ENCODE data around the gene DCST2. TPM values are rescaled to one million over a fixed set of nuclear protein-coding genes. Genes with fewer than 3 reads are reported as not detected.
A peak's percentile ranks its signal among the peaks of the same experiment; 100 is the strongest.

The DCST2 gene
- polyA plus RNA-seq, 6 donors from 2014 or later, result not detected

GRCh38 chr1:155064111-155064831, 30.7 kb upstream of the DCST2 start:
- Mint-ChIP-seq H3K9me3 (no peaks in the 10 kb centered on the region), H3K36me3 (peaks cover 0 to 11% of the 10 kb centered on the region in 2 donors), H3K27me3 (peaks cover 0 to 4% (median 0%) of the 10 kb centered on the region in 3 donors), H3K27ac (peak overlapping the region; percentile 7 to 94 (median 35)), H3K4me1 (peaks cover 45 to 47% (median 47%) of the 10 kb centered on the region in 3 donors), H3K4me3 (peak overlapping the region; percentile 77 to 93 (median 88))
- DNase-seq (no peak), ATAC-seq (ENCODE audit: low read depth in 2 of 2) (peak; percentile 2 to 9)

- peak; percentile 86 for DNase-seq
- peaks cover 0 to 4% (median 0%) of the 10 kb centered on the region in 3 donors for H3K27me3 Mint-ChIP-seq
- H3K36me3 Mint-ChIP-seq, result peaks cover 0 to 11% of the 10 kb centered on the region in 2 donors
- no peaks in the 10 kb centered on the region for H3K9me3 Mint-ChIP-seq
- peak; percentile 85 to 87 for ATAC-seq (ENCODE audit: low read depth in 2 of 2)
- peak within 1 kb of the TSS; percentile 68 to 95 (median 93) for H3K27ac Mint-ChIP-seq
- H3K4me3 Mint-ChIP-seq, result peak within 1 kb of the TSS; percentile 77 to 98 (median 94)
- peaks cover 42 to 47% (median 46%) of the 10 kb centered on the region in 3 donors for H3K4me1 Mint-ChIP-seq
Observed at GRCh38 chr1:155063550-155064110, 30.0 kb upstream of the DCST2 start, which contains the start of gene EFNA4. EFNA4 (plus strand) TSS chr1:155063740; CDS start chr1:155063824, 84 bp downstream.

- Mint-ChIP-seq H3K9me3 (no peaks in the 10 kb centered on the region), H3K27me3 (peaks cover 0 to 4% (median 0%) of the 10 kb centered on the region in 3 donors), H3K36me3 (peaks cover 0 to 11% of the 10 kb centered on the region in 2 donors), H3K27ac (peak overlapping the region in 5 of 6 donors; percentile 48 to 95 (median 94)), H3K4me3 (peak overlapping the region; percentile 77 to 98 (median 94)), H3K4me1 (peaks cover 42 to 47% (median 42%) of the 10 kb centered on the region in 3 donors)
- ATAC-seq (ENCODE audit: low read depth in 2 of 2), result peak; percentile 31
- peak; percentile 65 for DNase-seq
Observed at GRCh38 chr1:155062702-155063411, 29.3 kb upstream of the DCST2 start.

- H3K27ac Mint-ChIP-seq, result peak overlapping the region in 2 of 6 donors; percentile 54 to 62
- peaks cover 0 to 9% of the 10 kb centered on the region in 2 donors for H3K36me3 Mint-ChIP-seq
- H3K9me3 Mint-ChIP-seq, result no peaks in the 10 kb centered on the region
- no peak for ATAC-seq (ENCODE audit: low read depth in 2 of 2)
- H3K4me1 Mint-ChIP-seq, result peaks cover 40 to 44% (median 42%) of the 10 kb centered on the region in 3 donors
- H3K27me3 Mint-ChIP-seq, result peaks cover 0 to 4% (median 0%) of the 10 kb centered on the region in 3 donors
- no peak for DNase-seq
- H3K4me3 Mint-ChIP-seq, result peak overlapping the region in 6 of 8 donors; percentile 21 to 95 (median 82)
Observed at GRCh38 chr1:155062151-155062686, 28.6 kb upstream of the DCST2 start.

GRCh38 chr1:155061381-155062150, 28.0 kb upstream of the DCST2 start:
- H3K4me3 Mint-ChIP-seq, result peak overlapping the region; percentile 10 to 86 (median 74)
- DNase-seq (peak; percentile 93), ATAC-seq (ENCODE audit: low read depth in 2 of 2) (peak; percentile 54 to 64)
- H3K27ac Mint-ChIP-seq, result peak overlapping the region in 3 of 6 donors; percentile 34 to 73 (median 58)
- H3K9me3 Mint-ChIP-seq, result no peaks in the 10 kb centered on the region
- peaks cover 0 to 4% (median 0%) of the 10 kb centered on the region in 3 donors for H3K27me3 Mint-ChIP-seq
- H3K36me3 Mint-ChIP-seq, result peaks cover 0 to 2% of the 10 kb centered on the region in 2 donors
- H3K4me1 Mint-ChIP-seq, result peaks cover 35 to 37% (median 35%) of the 10 kb centered on the region in 3 donors

- Mint-ChIP-seq H3K36me3 (no peaks in the 10 kb centered on the region), H3K4me1 (peaks cover 29 to 33% (median 31%) of the 10 kb centered on the region in 3 donors), H3K27me3 (peaks cover 0 to 4% (median 0%) of the 10 kb centered on the region in 3 donors), H3K27ac (peak overlapping the region in 1 of 6 donors; percentile 39), H3K9me3 (no peaks in the 10 kb centered on the region), H3K4me3 (no peak overlapping the region)
- ATAC-seq (ENCODE audit: low read depth in 2 of 2) (no peak), DNase-seq (no peak)
Observed at GRCh38 chr1:155060736-155061135, 27.2 kb upstream of the DCST2 start.

- no peak overlapping the region for H3K4me3 Mint-ChIP-seq
Observed at GRCh38 chr1:155057788-155058211, 24.2 kb upstream of the DCST2 start.

GRCh38 chr1:155057104-155057503, 23.5 kb upstream of the DCST2 start:
- DNase-seq (no peak), ATAC-seq (ENCODE audit: low read depth in 2 of 2) (no peak)
- peaks cover 20 to 22% (median 22%) of the 10 kb centered on the region in 3 donors for H3K4me1 Mint-ChIP-seq
- H3K4me3 Mint-ChIP-seq, result no peak overlapping the region
- no peaks in the 10 kb centered on the region for H3K9me3 Mint-ChIP-seq
- H3K36me3 Mint-ChIP-seq, result no peaks in the 10 kb centered on the region
- peaks cover 0 to 4% (median 0%) of the 10 kb centered on the region in 3 donors for H3K27me3 Mint-ChIP-seq
- no peak overlapping the region for H3K27ac Mint-ChIP-seq

More at GRCh38 chr1:155057788-155058211, 24.2 kb upstream of the DCST2 start:
- no peak for DNase-seq
- no peaks in the 10 kb centered on the region for H3K36me3 Mint-ChIP-seq
- ATAC-seq (ENCODE audit: low read depth in 2 of 2), result no peak
- no peaks in the 10 kb centered on the region for H3K9me3 Mint-ChIP-seq
- peaks cover 0 to 4% (median 0%) of the 10 kb centered on the region in 3 donors for H3K27me3 Mint-ChIP-seq
- peaks cover 19 to 21% (median 21%) of the 10 kb centered on the region in 3 donors for H3K4me1 Mint-ChIP-seq
- no peak overlapping the region for H3K27ac Mint-ChIP-seq

GRCh38 chr1:155053531-155054105, 20.0 kb upstream of the DCST2 start:
- ATAC-seq (ENCODE audit: low read depth in 2 of 2) (no peak), DNase-seq (no peak)
- H3K4me1 Mint-ChIP-seq, result peaks cover 17 to 29% (median 28%) of the 10 kb centered on the region in 3 donors
- H3K27ac Mint-ChIP-seq, result no peak overlapping the region
- H3K9me3 Mint-ChIP-seq, result no peaks in the 10 kb centered on the region
- H3K36me3 Mint-ChIP-seq, result no peaks in the 10 kb centered on the region
- H3K4me3 Mint-ChIP-seq, result peak overlapping the region in 6 of 8 donors; percentile 47 to 88 (median 71)
- H3K27me3 Mint-ChIP-seq, result no peaks in the 10 kb centered on the region

GRCh38 chr1:155052439-155053395, 19.1 kb upstream of the DCST2 start:
- ATAC-seq (ENCODE audit: low read depth in 2 of 2) (peak; percentile 19 to 20), DNase-seq (no peak)
- H3K9me3 Mint-ChIP-seq, result no peaks in the 10 kb centered on the region
- H3K4me1 Mint-ChIP-seq, result peaks cover 17 to 29% (median 28%) of the 10 kb centered on the region in 3 donors
- H3K27me3 Mint-ChIP-seq, result no peaks in the 10 kb centered on the region
- H3K36me3 Mint-ChIP-seq, result no peaks in the 10 kb centered on the region
- peak overlapping the region in 3 of 6 donors; percentile 10 to 54 (median 50) for H3K27ac Mint-ChIP-seq
- peak overlapping the region; percentile 75 to 94 (median 86) for H3K4me3 Mint-ChIP-seq

- H3K4me1 Mint-ChIP-seq, result peaks cover 17 to 29% (median 28%) of the 10 kb centered on the region in 3 donors
- peak; percentile 48 for DNase-seq
- H3K27me3 Mint-ChIP-seq, result peaks cover 0 to 4% (median 0%) of the 10 kb centered on the region in 3 donors
- H3K27ac Mint-ChIP-seq, result peak overlapping the region in 4 of 6 donors; percentile 37 to 86 (median 81)
- peak; percentile 52 for ATAC-seq (ENCODE audit: low read depth in 2 of 2)
- H3K9me3 Mint-ChIP-seq, result no peaks in the 10 kb centered on the region
- no peaks in the 10 kb centered on the region for H3K36me3 Mint-ChIP-seq
- peak overlapping the region; percentile 75 to 94 (median 86) for H3K4me3 Mint-ChIP-seq
Observed at GRCh38 chr1:155051777-155052398, 18.3 kb upstream of the DCST2 start.

All from naive B cell (primary cell).